ENCODE data around the gene ARMC9. TPM values are rescaled to one million over a fixed set of nuclear protein-coding genes. Genes with fewer than 3 reads are reported as not detected.

ARMC9 gene
- total and polyA plus RNA-seq, 2 donors (not counting 3 experiments of a cell fraction or from before 2014, with no cell fraction given): 16.4 to 24.2 TPM

DNA sequence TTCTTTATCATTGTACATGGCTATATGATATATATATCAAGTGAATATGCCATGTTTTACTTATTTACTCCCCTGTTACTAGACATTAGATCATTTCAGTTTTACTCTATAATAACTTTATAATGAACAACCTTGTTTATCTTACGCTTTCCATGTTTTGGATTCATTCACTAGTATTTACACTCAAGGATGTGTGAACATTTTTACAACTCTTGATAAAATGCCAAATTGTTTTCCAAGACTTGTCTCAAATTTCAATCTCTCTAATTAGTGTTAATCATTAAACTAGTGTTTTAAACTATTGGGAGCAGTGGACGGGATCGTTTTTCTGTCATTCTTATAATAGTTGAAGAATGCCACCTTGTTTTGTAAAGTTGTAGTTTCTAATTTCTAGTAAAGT lies 145.6 kb downstream of the ARMC9 start:
- Histone ChIP-seq H3K36me3 (ENCODE audit: control insufficient read depth in 2 of 2, extremely low read depth in 1 of 2, insufficient read depth in 2 of 2, low read length in 2 of 2) (no peaks in the 10 kb centered on the region), H2AFZ (ENCODE audit: low read depth, low read length) (no peak overlapping the region), H3K4me2 (ENCODE audit: insufficient read depth, low read length) (no peak overlapping the region), H3K9me3 (replicated peaks; ENCODE audit: control insufficient read depth, insufficient read depth, low read length) (no peaks in the 10 kb centered on the region), H3K4me3 (replicated peaks in 1 of 3; ENCODE audit: insufficient read depth in 1 of 3, low read depth in 1 of 3, low read length in 3 of 3) (no peak overlapping the region), H3K27me3 (ENCODE audit: control insufficient read depth in 2 of 2, insufficient read depth in 2 of 2, low read length in 2 of 2) (no peaks in the 10 kb centered on the region), H3K9me1 (replicated peaks; ENCODE audit: control insufficient read depth, extremely low read depth, insufficient read depth, low read length) (no peaks in the 10 kb centered on the region), H3K79me2 (ENCODE audit: control insufficient read depth, insufficient read depth, low read length) (no peaks in the 10 kb centered on the region), H3K9ac (replicated peaks; ENCODE audit: extremely low read depth, insufficient read depth, low read length) (no peak overlapping the region), H4K20me1 (replicated peaks; ENCODE audit: control insufficient read depth, extremely low read depth, insufficient read depth, low read length) (no peaks in the 10 kb centered on the region), H3K4me1 (ENCODE audit: control insufficient read depth, extremely low read depth, insufficient read depth, low read length) (no peaks in the 10 kb centered on the region), H3K27ac (ENCODE audit: insufficient read depth, low read depth, low read length) (no peak overlapping the region)
- no peak for FAIRE-seq
- dilution Hi-C loops (cut with MboI; ENCODE audit: extremely low pct_ligation_motif_present, low sequenced_read_pairs) (no loop called here), intact Hi-C loops (cut with micrococcal nuclease) (no loop called here)
- no peak for DNase-seq (ENCODE audit: low read depth, low spot score)
- no TSS peak for BruUV-seq (replicated peaks)
- ChIA-PET CTCF (interaction anchor here (1.0 kb wide), 1 partner anchor 8 kb away, joined by 3 read pairs; no protein-coding TSS in a partner anchor), POLR2A (no interaction called here)
- TF ChIP-seq MYC (IDR thresholded peaks at IDR 0.05; ENCODE audit: low read depth, low read length): no peak
- no peak for TF ChIP-seq GATA2 (IDR thresholded peaks at IDR 0.05; ENCODE audit: insufficient read depth, insufficient read length, low read depth, low read length)
- no peak for TF ChIP-seq MAX (IDR thresholded peaks at IDR 0.05; ENCODE audit: insufficient read depth, insufficient read length)

DNA sequence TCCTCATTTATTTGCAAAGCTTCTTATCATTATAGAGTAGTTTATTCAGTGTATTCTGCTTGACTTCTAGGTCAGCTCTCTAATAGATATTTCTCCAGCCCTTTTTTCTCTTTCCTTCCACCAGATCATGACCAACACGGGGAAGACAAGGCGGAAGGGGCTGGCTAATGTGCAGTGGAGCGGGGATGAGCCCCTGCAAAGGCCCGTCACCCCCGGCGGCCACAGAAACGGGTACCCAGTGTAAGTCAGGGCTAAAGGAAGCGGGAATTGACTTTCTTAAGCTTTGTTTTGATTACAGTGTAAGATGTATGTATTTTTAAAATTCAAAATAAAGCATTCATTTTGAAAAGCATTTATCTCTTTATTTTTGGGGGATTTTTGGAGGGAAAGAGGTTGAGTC lies 146.4 kb downstream of the ARMC9 start:
- Histone ChIP-seq H3K9me3 (replicated peaks; ENCODE audit: control insufficient read depth, insufficient read depth, low read length) (no peaks in the 10 kb centered on the region), H3K27ac (ENCODE audit: insufficient read depth, low read depth, low read length) (no peak overlapping the region), H3K79me2 (ENCODE audit: control insufficient read depth, insufficient read depth, low read length) (no peaks in the 10 kb centered on the region), H4K20me1 (replicated peaks; ENCODE audit: control insufficient read depth, extremely low read depth, insufficient read depth, low read length) (no peaks in the 10 kb centered on the region), H2AFZ (ENCODE audit: low read depth, low read length) (no peak overlapping the region), H3K4me1 (ENCODE audit: control insufficient read depth, extremely low read depth, insufficient read depth, low read length) (no peaks in the 10 kb centered on the region), H3K27me3 (ENCODE audit: control insufficient read depth in 2 of 2, insufficient read depth in 2 of 2, low read length in 2 of 2) (no peaks in the 10 kb centered on the region), H3K9me1 (replicated peaks; ENCODE audit: control insufficient read depth, extremely low read depth, insufficient read depth, low read length) (no peaks in the 10 kb centered on the region), H3K9ac (replicated peaks; ENCODE audit: extremely low read depth, insufficient read depth, low read length) (no peak overlapping the region), H3K36me3 (ENCODE audit: control insufficient read depth in 2 of 2, extremely low read depth in 1 of 2, insufficient read depth in 2 of 2, low read length in 2 of 2) (no peaks in the 10 kb centered on the region), H3K4me3 (replicated peaks in 1 of 3; ENCODE audit: insufficient read depth in 1 of 3, low read depth in 1 of 3, low read length in 3 of 3) (no peak overlapping the region), H3K4me2 (ENCODE audit: insufficient read depth, low read length) (no peak overlapping the region)
- no peak for TF ChIP-seq GATA2 (IDR thresholded peaks at IDR 0.05; ENCODE audit: insufficient read depth, insufficient read length, low read depth, low read length)
- TF ChIP-seq POLR2AphosphoS5 (IDR thresholded peaks at IDR 0.05; ENCODE audit: insufficient read depth, low read depth, low read length): no peak
- no peak for TF ChIP-seq POLR2A (IDR thresholded peaks at IDR 0.05; ENCODE audit: low read depth, low read length)
- TF ChIP-seq JUN (IDR thresholded peaks at IDR 0.05; ENCODE audit: borderline replicate concordance, insufficient read depth, insufficient read length, low read depth): no peak
- TF ChIP-seq EZH2 (IDR thresholded peaks at IDR 0.05; ENCODE audit: borderline replicate concordance, low read depth, low read length, severe bottlenecking): no peak
- TF ChIP-seq CTCF (IDR thresholded peaks at IDR 0.05; ENCODE audit: extremely low read depth in 1 of 2, insufficient read depth in 1 of 2, low read depth in 1 of 2, low read length in 2 of 2): no peak
- TF ChIP-seq MAX (IDR thresholded peaks at IDR 0.05; ENCODE audit: insufficient read depth, insufficient read length): no peak
- TF ChIP-seq FOS (IDR thresholded peaks at IDR 0.05; ENCODE audit: borderline replicate concordance, insufficient read depth, low read length): no peak
- no peak for TF ChIP-seq MYC (IDR thresholded peaks at IDR 0.05; ENCODE audit: low read depth, low read length)
- DNase-seq (ENCODE audit: low read depth, low spot score) (no peak), FAIRE-seq (no peak)
- ChIA-PET POLR2A (no interaction called here), CTCF (interaction anchor here (1.0 kb wide), 1 partner anchor 9 kb away, joined by 3 read pairs; no protein-coding TSS in a partner anchor)
- BruUV-seq (replicated peaks): no TSS peak
- dilution Hi-C loops (cut with MboI; ENCODE audit: extremely low pct_ligation_motif_present, low sequenced_read_pairs) (no loop called here), intact Hi-C loops (cut with micrococcal nuclease) (no loop called here)

All from endothelial cell of umbilical vein (primary cell).